Stimulated activated CD4-positive, alpha-beta T cell treated with anti-CD3 and anti-CD28 coated beads, Interleukin-4, amount 100 ng/mL, for 1 hour (primary cell): ENCODE data around the gene TXNDC17.

ENCODE experiments used
- DNase-seq: peaks from one replicate; pipeline ENCODE4 v3.0.0-alpha.2; 2020

Gene TXNDC17

GRCh38 chr17:6666077-6666521, 25.2 kb downstream of the TXNDC17 start:
- peak; percentile 35 for DNase-seq

- DNase-seq, result no peak
Measured at GRCh38 chr17:6666557-6666956, 25.7 kb downstream of the TXNDC17 start.

GRCh38 chr17:6667516-6667915, 26.7 kb downstream of the TXNDC17 start:
- DNase-seq, result no peak

GRCh38 chr17:6668219-6668618, 27.4 kb downstream of the TXNDC17 start:
- no peak for DNase-seq

- DNase-seq, result no peak
Measured at GRCh38 chr17:6668727-6669425, 28.0 kb downstream of the TXNDC17 start.

- no peak for DNase-seq
Measured at GRCh38 chr17:6669479-6670212, 28.8 kb downstream of the TXNDC17 start.

- DNase-seq, result no peak
Measured at GRCh38 chr17:6670571-6670970, 29.7 kb downstream of the TXNDC17 start.

GRCh38 chr17:6670999-6671398, 30.1 kb downstream of the TXNDC17 start:
- DNase-seq, result no peak

- no peak for DNase-seq
Measured at GRCh38 chr17:6671431-6671830, 30.6 kb downstream of the TXNDC17 start.

GRCh38 chr17:6674586-6674985, 33.7 kb downstream of the TXNDC17 start:
- DNase-seq, result no peak

GRCh38 chr17:6675201-6675825, 34.5 kb downstream of the TXNDC17 start:
- DNase-seq, result no peak

- no peak for DNase-seq
Measured at GRCh38 chr17:6676802-6677157, 35.9 kb downstream of the TXNDC17 start.

- no peak for DNase-seq
Measured at GRCh38 chr17:6677158-6677831, 36.4 kb downstream of the TXNDC17 start.

- no peak for DNase-seq
Measured at GRCh38 chr17:6677946-6678345, 37.1 kb downstream of the TXNDC17 start.

- DNase-seq, result no peak
Measured at GRCh38 chr17:6679241-6679640, 38.4 kb downstream of the TXNDC17 start.

- DNase-seq, result no peak
Measured at GRCh38 chr17:6681176-6681575, 40.3 kb downstream of the TXNDC17 start.

GRCh38 chr17:6681671-6682070, 40.8 kb downstream of the TXNDC17 start:
- no peak for DNase-seq

GRCh38 chr17:6682339-6682738, 41.5 kb downstream of the TXNDC17 start:
- no peak for DNase-seq

- DNase-seq, result no peak
Measured at GRCh38 chr17:6683081-6683684, 42.3 kb downstream of the TXNDC17 start.

- no peak for DNase-seq
Measured at GRCh38 chr17:6683730-6684459, 43.0 kb downstream of the TXNDC17 start.

GRCh38 chr17:6684460-6684783, 43.6 kb downstream of the TXNDC17 start:
- no peak for DNase-seq
